GM18907 (cell line): ENCODE data around the gene IPO5.
"Not testable (repeated sequence)": the region's sequence is repeated elsewhere in the genome, so short reads cannot be mapped to it uniquely, and the experiment has no call there.

ENCODE experiments used
- ATAC-seq: cut with Tn5 transposase; IDR thresholded peaks from one replicate; pipeline ENCODE4 v1.9.1; 2021; ENCODE audit warnings: mild to moderate bottlenecking, moderate library complexity; ENCODE audit not compliant: unreplicated experiment

Gene IPO5

DNA sequence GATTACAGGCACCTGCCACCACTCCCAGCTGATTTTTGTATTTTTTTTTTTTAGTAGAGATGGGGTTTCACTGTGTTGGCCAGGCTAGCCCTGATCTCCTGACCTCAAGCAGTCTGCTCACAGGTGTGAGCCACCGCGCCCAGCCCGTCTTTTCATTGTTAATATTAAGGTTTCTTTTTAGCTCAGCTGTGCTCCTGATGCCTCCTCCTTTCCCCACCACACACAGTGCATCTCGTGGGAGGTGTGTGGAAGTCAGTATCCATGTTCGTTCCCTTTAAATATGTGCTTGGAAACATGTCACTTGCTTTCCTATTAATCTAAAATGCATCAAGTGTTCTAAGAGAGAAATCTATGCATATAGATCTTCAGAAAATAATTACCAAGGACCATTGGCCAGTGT lies 53.5 kb downstream of the IPO5 start:
- no peak for ATAC-seq

- ATAC-seq: no peak
These were observed 59.8 kb downstream of the IPO5 start for GRCh38 chr13:98013241-98013640.

DNA sequence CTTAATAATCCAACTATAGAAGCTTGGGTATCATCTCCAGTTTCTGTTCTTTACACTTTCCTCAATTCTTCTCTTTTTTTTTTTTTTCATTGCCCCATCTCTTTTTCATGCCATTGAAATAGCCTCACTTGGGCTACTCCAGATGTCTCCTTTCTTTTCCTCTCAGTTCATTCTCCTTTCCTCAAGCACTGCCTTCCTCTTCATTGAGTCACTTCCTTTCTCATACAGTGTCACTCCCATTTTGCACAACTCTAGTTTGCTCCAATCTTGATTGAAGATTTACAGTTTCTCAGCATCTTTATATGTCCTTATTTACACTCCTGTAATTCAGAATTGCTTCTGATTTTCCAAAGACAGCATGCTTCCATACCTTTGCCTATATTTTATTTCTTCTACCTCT lies 61.3 kb downstream of the IPO5 start:
- no peak for ATAC-seq

GRCh38 chr13:98018293-98018692 lies 64.8 kb downstream of the IPO5 start:
- ATAC-seq: no peak

DNA sequence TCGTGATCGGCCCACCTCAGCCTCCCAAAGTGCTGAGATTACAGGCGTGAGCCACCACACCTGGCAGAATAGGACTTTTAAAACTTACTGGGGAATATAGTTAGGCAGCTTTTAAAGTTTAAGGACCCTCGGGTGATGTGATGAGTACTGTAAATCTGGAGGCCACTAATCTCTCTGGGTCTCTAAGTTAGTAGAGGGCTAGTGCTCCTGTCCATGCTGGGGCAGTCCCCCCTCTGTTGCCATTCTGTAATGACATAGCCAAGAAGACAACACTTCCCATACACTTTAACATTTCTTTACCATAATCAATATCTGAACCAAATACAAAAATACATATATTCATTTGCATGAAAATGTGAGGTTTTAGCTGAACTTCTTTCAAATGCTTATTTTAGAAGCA lies 65.7 kb downstream of the IPO5 start:
- no peak for ATAC-seq

GRCh38 chr13:98020271-98020670 lies 66.8 kb downstream of the IPO5 start:
- no peak for ATAC-seq

- no peak for ATAC-seq
These were observed 68.7 kb downstream of the IPO5 start for GRCh38 chr13:98022210-98022609.

DNA sequence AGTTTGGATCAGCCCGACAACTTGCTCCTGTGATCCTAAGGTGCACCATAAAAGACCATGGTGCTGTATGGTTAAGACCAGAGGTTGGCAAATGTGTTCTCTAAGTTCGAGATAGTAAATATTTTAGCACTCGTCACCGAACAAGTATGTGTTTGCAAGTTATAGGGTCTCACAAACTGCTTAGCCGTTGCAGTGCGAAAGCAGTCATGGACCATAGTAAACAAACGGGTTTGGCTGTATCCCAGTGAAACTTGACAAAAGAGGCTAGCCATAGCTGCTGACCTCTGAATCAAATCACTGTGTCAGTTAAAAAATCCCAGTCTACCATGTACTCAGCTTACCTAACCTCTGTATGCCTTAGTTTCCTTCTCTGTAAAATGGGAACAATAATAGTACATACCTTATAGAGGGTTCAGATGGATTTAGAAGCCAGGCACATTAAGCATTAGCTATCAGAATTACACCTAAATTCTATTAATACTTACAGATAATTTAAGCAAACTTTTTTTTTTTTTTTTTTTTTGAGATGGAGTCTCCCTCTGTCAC lies 72.1 kb downstream of the IPO5 start:
- no peak for ATAC-seq

GRCh38 chr13:98026457-98026857 lies 73.0 kb downstream of the IPO5 start:
- no peak for ATAC-seq

GRCh38 chr13:98032168-98032567 lies 78.7 kb downstream of the IPO5 start:
- ATAC-seq: no peak

GRCh38 chr13:98033277-98034247 lies 80.1 kb downstream of the IPO5 start:
- ATAC-seq: peak; percentile 76

- ATAC-seq: no peak
These were observed 81.9 kb downstream of the IPO5 start for GRCh38 chr13:98035373-98035772.

- not testable (repeated sequence) for ATAC-seq
These were observed 83.3 kb downstream of the IPO5 start for GRCh38 chr13:98036564-98037302.

DNA sequence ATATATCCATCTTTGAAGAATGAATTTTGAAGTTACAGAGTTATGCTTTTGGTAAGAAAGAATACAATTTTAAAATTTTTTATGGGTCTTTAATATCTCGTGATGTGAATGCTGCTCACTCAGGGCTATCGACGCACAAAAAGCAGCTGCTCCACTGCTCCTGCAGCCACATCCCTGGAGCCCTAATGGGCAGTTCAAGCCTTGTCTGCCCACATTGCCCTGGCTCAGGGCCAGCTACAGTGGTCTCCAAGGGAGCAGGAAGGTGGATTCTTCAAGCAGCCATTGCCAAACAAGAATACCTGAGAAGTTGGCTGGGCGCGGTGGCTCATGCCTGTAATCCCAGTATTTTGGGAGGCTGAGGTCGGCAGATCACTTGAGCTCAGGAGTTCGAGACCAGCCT lies 85.8 kb downstream of the IPO5 start:
- ATAC-seq: no peak

GRCh38 chr13:98039964-98040363 lies 86.5 kb downstream of the IPO5 start:
- no peak for ATAC-seq

GRCh38 chr13:98041081-98041820 lies 87.8 kb downstream of the IPO5 start:
- no peak for ATAC-seq

DNA sequence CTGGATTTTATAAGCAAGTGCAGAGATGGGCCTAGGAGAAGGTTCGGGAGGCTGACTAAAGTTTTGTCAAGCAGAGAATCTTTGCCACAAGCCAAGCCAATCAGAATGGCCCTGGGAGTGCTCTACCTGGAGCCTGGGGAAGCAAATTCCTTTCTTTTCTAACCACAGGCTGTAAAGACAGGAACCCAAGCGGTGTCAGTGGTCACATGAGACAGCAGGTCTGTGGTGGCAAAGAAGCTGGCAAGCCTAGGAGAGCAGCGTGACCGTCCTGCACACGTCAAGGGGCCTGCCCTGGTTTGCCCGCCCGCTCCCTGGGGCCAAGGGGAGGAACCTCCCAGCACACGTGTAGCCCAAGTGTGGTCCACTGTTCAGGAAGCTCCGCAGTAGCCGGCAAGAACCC lies 90.8 kb downstream of the IPO5 start:
- peak; percentile 57 for ATAC-seq

DNA sequence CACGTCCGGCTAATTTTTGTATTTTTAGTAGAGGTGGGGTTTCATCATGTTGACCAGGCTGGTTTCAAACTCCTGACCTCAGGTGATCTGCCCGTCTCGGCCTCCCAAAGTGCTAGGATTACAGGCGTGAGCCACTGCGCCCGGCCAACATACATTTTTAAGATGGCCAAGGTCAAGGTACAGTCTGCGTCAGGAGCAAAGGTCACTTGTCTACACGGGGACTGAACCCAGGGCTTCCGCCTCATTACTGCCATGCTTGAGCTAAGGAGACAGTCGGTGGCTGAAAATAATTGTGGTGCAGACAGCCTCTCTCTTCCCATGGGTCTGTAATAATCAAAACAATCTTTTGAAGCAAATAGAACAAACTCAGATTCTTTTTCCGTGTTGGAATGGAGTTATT lies 94.3 kb downstream of the IPO5 start:
- ATAC-seq: not testable (repeated sequence)

GRCh38 chr13:98048265-98048664 lies 94.8 kb downstream of the IPO5 start:
- no peak for ATAC-seq

DNA sequence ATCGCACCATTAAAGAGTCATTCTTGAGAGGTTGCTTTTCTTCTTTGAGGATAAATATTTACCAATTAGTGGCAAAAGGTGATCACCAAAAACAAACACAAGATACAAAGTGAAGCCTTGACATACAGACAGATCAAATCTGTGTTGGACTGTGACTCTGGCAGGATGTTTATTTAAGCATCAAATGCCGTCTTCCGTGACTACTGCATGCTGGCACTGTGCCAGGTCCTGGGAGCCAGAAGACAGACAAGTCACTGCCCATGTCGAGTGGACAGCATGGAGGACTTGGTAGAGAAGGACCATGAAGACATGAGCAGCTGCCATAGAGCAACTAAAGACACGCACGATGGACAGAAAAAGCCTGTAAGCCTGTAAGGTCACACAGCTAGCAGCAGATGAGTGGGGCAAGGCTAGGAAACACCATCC lies 96.6 kb downstream of the IPO5 start:
- ATAC-seq: no peak

DNA sequence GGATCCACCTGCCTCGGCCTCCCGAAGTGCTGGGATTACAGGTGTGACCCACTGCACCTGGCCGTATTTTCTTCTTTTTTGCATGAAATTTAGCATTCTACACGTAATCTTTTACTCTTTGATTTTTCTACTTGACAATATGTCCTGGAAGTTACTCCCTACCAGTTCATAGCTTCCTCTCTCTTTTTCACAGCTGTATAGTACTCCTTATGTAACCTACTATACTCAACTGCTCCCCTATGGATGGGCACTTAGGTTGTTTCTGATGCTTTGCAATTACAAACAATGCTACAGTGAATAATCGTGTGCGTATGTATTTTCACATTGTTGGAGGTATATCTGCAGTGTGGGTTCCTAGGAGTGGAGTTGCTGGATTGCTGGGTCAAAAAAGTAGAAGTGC lies 98.9 kb downstream of the IPO5 start:
- ATAC-seq: no peak
